Astrocyte (in vitro differentiated cells and primary cell): ENCODE data around the gene PRR5. TPM values are rescaled to one million over a fixed set of nuclear protein-coding genes. Genes with fewer than 3 reads are reported as not detected.

Experiments used
- DNase-seq: peaks from one replicate; pipeline ENCODE4 v3.0.0-alpha.2; 2010; ENCODE audit warnings: low read depth
- FAIRE-seq: peaks from 2 replicates; lab custom pipeline; 2011; peaks lifted over from hg19 to GRCh38; lab: Jason Lieb, UNC
- H2AFZ ChIP-seq: 2 replicates; pipeline ENCODE4 v1.6.0; 2012; ENCODE audit warnings: low read depth, low read length, inconsistent platforms
- H3K27ac ChIP-seq: 2 replicates; pipeline ENCODE4 v1.5.1; 2011; ENCODE audit warnings: low read depth, low read length, inconsistent platforms
- H3K27me3 ChIP-seq: 2 replicates; pipeline ENCODE4 v1.6.0; 2011; ENCODE audit warnings: low read length, inconsistent platforms; ENCODE audit not compliant: insufficient read depth
- H3K36me3 ChIP-seq: 2 replicates; pipeline ENCODE4 v1.5.1; 2011; ENCODE audit warnings: low read length, inconsistent platforms; ENCODE audit not compliant: insufficient read depth
- H3K4me1 ChIP-seq: 2 replicates; pipeline ENCODE4 v1.5.1; 2011; ENCODE audit warnings: low read length, inconsistent platforms; ENCODE audit not compliant: insufficient read depth
- H3K4me2 ChIP-seq: 2 replicates; pipeline ENCODE4 v1.6.0; 2012; ENCODE audit warnings: low read length, inconsistent platforms
- H3K4me3 ChIP-seq: 2 replicates; pipeline ENCODE4 v1.5.1; 2011; ENCODE audit warnings: low read depth, mild to moderate bottlenecking, low read length, inconsistent platforms; ENCODE audit not compliant: insufficient read depth
- H3K79me2 ChIP-seq: 2 replicates; pipeline ENCODE4 v1.6.0; 2012; ENCODE audit warnings: mild to moderate bottlenecking, low read length, inconsistent platforms; ENCODE audit not compliant: insufficient read depth
- H3K9ac ChIP-seq: 2 replicates; pipeline ENCODE4 v1.6.0; 2012; ENCODE audit warnings: mild to moderate bottlenecking, low read length, inconsistent platforms
- H3K9me3 ChIP-seq: 2 replicates; pipeline ENCODE4 v1.5.1; 2012; ENCODE audit warnings: low read depth, mild to moderate bottlenecking, low read length, inconsistent platforms; ENCODE audit not compliant: insufficient read depth
- H4K20me1 ChIP-seq: 2 replicates; pipeline ENCODE4 v1.6.0; 2012; ENCODE audit warnings: low read length, inconsistent platforms; ENCODE audit not compliant: insufficient read depth
- H3K27ac Mint-ChIP-seq: one replicate; pipeline ENCODE4 v1.8.0; 2021; ENCODE audit warnings: mild to moderate bottlenecking, mixed read lengths; ENCODE audit not compliant: unreplicated experiment
- H3K27me3 Mint-ChIP-seq: one replicate; pipeline ENCODE4 v1.8.0; 2021; ENCODE audit warnings: low read depth, mixed read lengths; ENCODE audit not compliant: unreplicated experiment
- H3K36me3 Mint-ChIP-seq: one replicate; pipeline ENCODE4 v1.8.0; 2021; ENCODE audit warnings: low read depth, mixed read lengths; ENCODE audit not compliant: unreplicated experiment
- H3K4me1 Mint-ChIP-seq: one replicate; pipeline ENCODE4 v1.8.0; 2021; ENCODE audit warnings: low read depth, mixed read lengths; ENCODE audit not compliant: unreplicated experiment
- H3K4me3 Mint-ChIP-seq: one replicate; pipeline ENCODE4 v1.8.0; 2021; ENCODE audit warnings: mild to moderate bottlenecking, moderate library complexity, mixed read lengths; ENCODE audit not compliant: unreplicated experiment
- H3K9me3 Mint-ChIP-seq: one replicate; pipeline ENCODE4 v1.8.0; 2021; ENCODE audit warnings: mild to moderate bottlenecking, mixed read lengths; ENCODE audit not compliant: unreplicated experiment
- CTCF ChIP-seq: IDR thresholded peaks from 2 replicates; pipeline ENCODE4 v1.5.1; 2011; ENCODE audit warnings: low read depth, mild to moderate bottlenecking, inconsistent platforms, low read length, moderate library complexity; ENCODE audit not compliant: insufficient read depth
- EZH2 ChIP-seq: IDR thresholded peaks from 2 replicates; pipeline ENCODE4 v1.6.1; 2012; ENCODE audit warnings: mild to moderate bottlenecking, low read length, inconsistent platforms; ENCODE audit not compliant: insufficient read depth
- total RNA-seq: library from RNA; stranded (reverse); gene quantifications from 2 replicates; pipeline ENCODE4 v1.2.1, GENCODE V29; 2021

PRR5 gene
- total RNA-seq, 1 donor from 2014 or later: 23.6 TPM

- peak overlapping the region; percentile 77 for H3K4me2 ChIP-seq
- no peak overlapping the region for H3K4me3 Mint-ChIP-seq
- DNase-seq (peak; percentile 95), FAIRE-seq (no peak)
- peaks cover 9% of the 10 kb centered on the region for H4K20me1 ChIP-seq
- H3K4me1 ChIP-seq: peaks cover 33% of the 10 kb centered on the region
- no peaks in the 10 kb centered on the region for H3K9me3 Mint-ChIP-seq
- peak overlapping the region; percentile 78 for H3K9ac ChIP-seq
- no peaks in the 10 kb centered on the region for H3K27me3 ChIP-seq
- no peak for TF ChIP-seq CTCF
- no peak for TF ChIP-seq EZH2
- H3K79me2 ChIP-seq: peaks cover 5% of the 10 kb centered on the region
- peak overlapping the region; percentile 93 for H3K27ac Mint-ChIP-seq
- no peak overlapping the region for H3K4me3 ChIP-seq
- peak overlapping the region; percentile 71 for H2AFZ ChIP-seq
- H3K27ac ChIP-seq: peak overlapping the region; percentile 89
- H3K36me3 Mint-ChIP-seq: no peaks in the 10 kb centered on the region
- H3K9me3 ChIP-seq: no peaks in the 10 kb centered on the region
- peaks cover 3% of the 10 kb centered on the region for H3K27me3 Mint-ChIP-seq
- H3K4me1 Mint-ChIP-seq: peaks cover 23% of the 10 kb centered on the region
- no peaks in the 10 kb centered on the region for H3K36me3 ChIP-seq
These were observed 3.2 kb upstream of the PRR5 start for GRCh38 chr22:44698531-44699421.

- Mint-ChIP-seq H3K27me3 (peaks cover under 1% of the 10 kb centered on the region), H3K4me1 (peaks cover 23% of the 10 kb centered on the region), H3K27ac (no peak overlapping the region), H3K9me3 (no peaks in the 10 kb centered on the region), H3K36me3 (no peaks in the 10 kb centered on the region), H3K4me3 (no peak overlapping the region)
- no peak overlapping the region for H3K4me2 ChIP-seq
- no peak overlapping the region for H3K27ac ChIP-seq
- no peaks in the 10 kb centered on the region for H3K36me3 ChIP-seq
- peaks cover 22% of the 10 kb centered on the region for H4K20me1 ChIP-seq
- no peak overlapping the region for H3K4me3 ChIP-seq
- no peak overlapping the region for H3K9ac ChIP-seq
- peaks cover 18% of the 10 kb centered on the region for H3K79me2 ChIP-seq
- H2AFZ ChIP-seq: no peak overlapping the region
- H3K9me3 ChIP-seq: no peaks in the 10 kb centered on the region
- FAIRE-seq (no peak), DNase-seq (no peak)
- H3K4me1 ChIP-seq: peaks cover 33% of the 10 kb centered on the region
- no peaks in the 10 kb centered on the region for H3K27me3 ChIP-seq
- TF ChIP-seq EZH2 (no peak), CTCF (no peak)
These were observed 1.5 kb upstream of the PRR5 start for GRCh38 chr22:44700456-44700855.
